GM19240 (cell line): ENCODE results near the gene VWA3B.
A peak's percentile ranks its signal among the peaks of the same experiment; 100 is the strongest.

Source experiments
- DNase-seq: peaks from one replicate; pipeline ENCODE4 v3.0.0; 2011; ENCODE audit warnings: low spot score; ENCODE audit not compliant: insufficient read length

The VWA3B gene

DNA sequence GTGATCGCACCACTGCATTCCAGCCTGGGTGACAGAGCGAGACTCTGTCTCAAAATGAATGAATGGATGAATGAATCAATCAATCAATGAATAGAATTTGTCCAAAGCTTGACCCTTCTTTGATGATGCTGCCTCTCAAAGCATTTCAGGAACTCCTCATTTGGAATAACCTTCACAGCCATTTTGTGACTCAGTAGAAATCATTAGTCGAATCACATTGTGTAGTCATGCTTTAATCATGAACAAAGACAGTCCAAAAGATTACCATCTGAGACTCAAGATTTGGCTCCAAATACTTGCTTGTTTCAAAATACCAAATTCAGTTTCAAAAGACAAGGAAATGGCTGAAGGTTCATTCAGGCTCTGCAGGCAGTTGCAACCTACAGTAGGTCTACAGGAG is 83.1 kb downstream of the VWA3B start:
- no peak for DNase-seq

DNA sequence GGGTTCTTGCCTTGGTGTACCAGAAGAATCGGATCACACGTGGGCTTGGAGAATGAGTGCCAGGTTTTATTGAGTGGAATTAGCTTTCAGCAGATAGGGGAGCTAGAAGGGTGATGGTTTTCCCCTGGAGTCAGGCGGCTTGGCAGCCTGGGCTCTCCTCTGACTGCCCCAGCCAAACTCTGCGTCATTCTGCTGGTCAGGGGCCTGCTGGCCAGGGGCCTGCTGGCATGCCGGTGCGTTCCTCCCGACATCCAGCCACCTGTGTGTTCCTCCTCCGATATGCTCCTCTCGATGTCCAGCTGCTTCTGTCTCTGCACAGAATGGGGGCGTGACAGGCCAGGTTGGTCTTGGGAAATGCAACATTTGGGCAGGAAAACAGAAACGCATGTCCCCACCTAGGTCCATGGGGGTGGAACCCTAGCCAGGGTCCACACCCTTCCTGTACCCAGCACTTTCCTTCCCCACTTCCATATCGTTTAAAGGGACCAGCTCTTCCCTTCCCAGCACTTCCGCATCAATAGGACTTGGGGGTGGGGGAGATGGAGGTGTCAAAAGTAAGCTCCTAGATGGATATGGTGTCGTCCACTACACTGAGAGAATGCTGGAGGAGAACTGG is 85.3 kb downstream of the VWA3B start:
- no peak for DNase-seq

DNA sequence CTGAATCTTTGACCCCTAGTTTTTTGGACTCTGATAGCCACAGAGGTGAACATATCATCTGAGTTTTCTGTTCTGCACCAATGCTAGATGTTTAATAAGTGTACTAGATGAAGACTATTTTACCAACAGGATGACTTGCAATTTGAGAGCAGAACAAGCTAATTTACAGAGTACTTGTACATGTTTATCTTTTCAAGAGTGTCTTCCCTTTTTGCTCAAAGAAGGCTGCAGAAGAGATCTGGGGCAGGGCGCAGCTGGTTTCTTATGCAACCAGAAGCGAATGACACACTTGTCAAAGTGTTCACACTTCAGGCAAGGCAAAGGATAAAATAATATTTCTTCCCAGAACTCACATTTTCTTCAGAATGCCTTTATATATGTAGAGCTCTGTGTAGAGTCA is 86.0 kb downstream of the VWA3B start:
- no peak for DNase-seq

DNA sequence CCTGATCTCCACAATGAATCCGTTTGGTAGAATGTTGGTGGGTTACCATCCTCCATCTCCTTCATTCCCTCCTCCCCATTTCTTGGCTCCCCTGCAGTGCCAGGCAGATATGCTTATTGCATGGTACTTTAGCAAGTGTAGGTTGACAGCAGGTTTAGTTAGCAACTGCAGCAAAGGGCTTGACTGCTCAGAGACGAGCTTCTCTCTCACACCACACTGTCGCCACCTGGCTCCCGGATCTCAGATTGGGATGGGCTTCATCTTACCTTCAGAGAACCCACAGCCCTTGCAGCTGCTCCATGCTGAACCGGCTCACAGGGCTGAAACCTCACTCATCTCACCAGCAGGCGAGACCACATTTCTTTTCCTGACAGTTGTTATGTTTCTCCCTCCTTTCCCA is 88.8 kb downstream of the VWA3B start:
- DNase-seq, result peak; percentile 10

DNA sequence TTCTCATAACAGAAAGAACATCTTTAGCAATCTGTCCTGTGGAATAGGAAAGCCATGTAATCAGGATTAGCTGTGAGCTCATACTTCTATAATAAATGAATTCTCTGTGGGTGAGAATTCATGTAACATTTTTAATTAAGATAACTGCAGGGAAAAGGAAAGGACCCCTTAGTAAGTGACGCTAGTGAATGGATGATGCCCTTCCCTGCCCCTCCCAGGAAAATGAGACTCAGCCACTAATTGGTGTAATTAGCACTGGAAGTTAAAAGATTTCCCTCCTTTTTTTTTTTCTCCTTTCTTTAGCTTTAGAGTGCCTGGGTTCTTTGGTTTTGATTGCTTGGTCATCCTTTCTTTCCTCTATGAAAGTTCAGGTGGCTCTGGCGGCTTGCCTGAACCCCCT is 90.3 kb downstream of the VWA3B start:
- DNase-seq, result no peak

DNA sequence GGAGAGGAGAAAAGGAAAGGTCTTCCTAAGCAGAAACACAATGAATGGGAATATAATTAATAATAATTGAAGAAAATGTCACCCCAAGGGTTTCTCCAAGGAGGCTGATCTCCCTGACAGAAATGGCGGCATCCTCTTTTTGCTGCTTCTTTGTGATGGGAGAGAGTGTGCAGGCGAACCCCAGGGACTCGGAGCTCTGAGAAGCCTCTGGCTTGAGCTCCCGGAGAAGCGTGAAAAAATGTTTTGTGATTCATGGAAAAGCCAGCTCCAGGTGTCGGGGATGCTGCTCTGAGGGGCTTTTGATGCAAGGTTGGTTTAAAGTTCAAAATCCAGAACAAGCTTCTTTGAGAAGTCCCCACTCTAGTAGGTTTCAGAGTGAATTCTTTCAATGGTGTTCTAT is 91.0 kb downstream of the VWA3B start:
- no peak for DNase-seq

DNA sequence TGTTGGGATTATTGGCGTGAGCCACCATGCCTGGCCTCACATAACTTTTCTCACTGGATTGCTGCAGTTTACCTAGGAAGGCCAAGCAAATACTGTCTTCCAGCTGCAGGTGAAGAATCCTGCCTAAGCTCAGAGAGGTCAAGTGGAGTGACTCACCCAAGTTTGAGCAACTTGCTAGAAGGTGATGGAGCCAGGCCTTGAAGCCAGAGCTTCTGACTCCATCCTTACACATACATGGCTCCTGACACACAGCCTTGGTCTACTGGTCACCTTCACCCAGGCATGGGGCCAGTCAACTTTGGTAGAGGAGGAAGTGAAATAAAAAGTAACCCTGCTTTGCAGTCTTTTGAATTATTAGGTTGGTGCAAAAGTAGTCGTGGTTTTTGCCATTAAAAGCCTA is 93.5 kb downstream of the VWA3B start:
- DNase-seq, result no peak

DNA sequence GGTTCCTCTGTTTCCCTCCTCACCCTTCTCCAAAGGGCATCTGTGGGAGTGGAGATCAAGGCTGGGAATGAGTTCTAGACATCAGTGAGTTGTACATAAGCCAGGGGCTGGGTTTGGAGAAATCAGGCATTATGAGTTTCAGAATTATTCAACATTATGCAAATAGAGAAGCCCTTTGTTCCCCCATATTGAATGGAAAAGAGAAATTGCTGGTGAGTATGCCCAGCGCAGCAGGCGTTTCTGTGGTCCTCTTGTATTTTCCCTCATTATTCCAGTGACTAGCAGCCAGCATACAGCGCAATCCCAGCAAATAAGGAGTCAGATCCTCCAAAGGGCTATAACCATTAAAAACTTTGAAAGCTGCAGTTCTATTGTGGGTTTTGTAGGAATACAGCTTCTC is 94.4 kb downstream of the VWA3B start:
- no peak for DNase-seq

DNA sequence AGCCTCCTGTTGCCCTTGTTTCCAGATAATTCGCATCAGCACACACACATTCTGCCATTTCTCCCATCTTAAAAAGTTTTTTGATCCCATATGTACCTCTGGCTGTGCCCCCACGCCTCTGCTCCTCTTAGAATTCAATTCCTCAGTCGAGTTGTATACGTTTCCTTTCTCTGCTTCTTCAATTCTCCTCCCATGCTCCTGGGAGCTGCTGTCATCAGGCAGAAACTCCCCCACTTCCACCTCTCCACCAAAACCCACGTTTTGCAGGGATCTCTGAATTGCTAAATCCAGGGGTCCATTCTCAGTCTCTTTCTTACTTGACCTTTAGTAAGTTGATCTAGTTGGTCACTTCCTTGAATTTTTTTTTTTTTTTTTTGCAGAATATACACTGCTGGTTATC is 98.8 kb downstream of the VWA3B start:
- DNase-seq, result no peak

DNA sequence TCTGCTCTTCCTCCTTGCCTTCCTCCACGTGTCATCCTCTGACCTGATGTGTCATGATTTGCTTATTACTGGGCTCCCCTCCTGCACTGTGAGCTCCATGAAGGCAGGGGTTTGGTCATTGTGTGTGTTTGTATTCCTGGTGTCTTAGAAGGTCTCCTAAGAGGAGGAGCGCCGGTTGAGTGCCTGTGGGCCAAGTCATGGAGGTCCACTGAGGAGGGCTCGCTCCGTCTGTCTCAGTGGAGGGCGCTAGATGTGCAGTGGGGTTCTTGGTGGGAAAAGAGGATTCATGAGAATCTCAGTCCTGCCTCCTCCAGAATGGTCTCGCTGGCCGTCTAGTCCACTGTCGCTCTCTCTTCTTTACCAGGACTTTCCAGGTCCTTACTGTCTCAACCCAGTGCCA is 100.2 kb downstream of the VWA3B start:
- DNase-seq, result no peak

DNA sequence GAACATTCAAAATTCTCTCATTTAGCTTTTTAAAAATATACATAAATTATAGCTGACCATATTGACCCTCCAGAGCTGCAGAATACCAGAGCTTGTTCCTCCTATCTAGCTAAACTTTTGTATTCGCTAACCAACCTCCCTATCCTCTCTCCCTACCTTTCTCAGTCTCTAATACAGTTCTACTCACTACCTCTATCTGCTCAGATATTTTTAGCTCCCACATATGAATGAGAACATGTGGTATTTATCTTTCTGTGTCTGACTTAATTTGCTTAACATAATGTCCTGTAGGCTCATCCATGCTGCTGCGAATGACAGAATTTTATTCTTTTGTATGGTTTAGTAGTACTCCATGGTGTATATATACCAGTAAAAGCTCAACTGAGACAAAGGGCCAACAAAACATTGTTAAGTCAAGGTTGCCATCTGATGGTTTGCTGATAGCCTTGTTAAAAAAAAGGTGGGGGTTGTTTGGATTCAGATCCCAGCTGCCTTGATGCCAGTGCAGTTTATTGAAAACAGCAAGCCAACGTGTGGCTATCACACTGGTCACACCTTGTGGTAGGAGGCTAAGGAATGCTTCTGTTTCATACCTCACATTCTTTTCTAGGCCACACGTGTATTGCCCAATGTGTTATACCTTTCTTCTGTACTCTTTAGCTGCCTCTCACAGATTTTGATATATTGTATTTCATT is 101.5 kb downstream of the VWA3B start:
- DNase-seq, result no peak

DNA sequence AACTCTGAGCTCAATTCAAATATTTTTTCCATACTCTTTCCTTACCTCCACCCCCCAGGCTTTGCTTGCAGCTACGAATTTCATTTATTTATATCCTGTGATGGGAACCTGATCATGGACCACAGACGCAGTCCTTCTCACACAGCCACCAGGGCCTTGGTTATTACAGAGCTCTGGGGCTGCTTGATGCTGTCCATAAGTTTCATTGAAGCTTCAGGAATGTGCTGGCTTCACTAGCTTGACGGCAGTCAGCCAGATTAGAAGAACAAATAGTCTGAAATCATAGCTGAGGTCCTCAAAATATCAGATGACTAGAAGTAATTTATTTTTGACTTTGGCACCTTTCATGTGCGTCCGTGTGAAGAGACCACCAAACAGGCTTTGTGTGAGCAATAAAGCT is 104.9 kb downstream of the VWA3B start:
- DNase-seq, result no peak

DNA sequence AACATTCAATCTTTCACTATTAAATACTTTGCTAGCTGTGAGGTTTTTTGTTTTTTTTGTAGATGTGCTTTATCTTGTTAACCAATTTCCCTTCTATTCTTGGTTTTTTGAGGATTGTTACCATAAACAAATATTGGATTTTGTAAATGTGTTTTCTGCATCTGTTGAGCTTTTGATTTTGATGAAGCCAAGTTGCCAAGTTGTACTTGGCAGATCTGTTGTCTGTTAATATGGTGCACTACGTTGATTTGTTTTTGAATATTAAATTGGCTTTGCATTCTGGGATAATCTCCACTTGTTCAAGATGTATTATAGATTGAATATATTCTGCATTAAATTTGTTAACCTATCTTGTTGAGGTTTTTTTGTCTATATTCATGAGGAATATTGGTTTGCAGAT is 114.6 kb downstream of the VWA3B start:
- DNase-seq, result no peak

DNA sequence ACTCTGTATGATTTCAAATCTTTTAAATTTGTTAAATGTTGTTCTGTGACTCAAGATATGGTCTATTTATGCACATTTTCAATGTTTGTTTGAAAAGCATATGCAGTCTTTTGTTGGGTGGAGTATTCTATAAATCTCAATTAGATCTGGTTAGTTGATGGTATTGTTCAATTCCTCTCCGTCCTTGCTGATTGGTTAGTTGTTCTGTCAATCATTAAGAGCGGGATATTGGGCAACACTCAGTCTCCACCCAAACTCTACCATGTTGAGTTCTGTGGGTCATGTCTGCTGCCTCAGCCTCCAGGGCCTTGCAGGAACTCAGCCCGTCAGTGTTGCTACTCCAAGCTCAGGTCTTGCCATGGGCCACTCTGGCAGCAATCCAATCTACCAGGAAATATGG is 118.9 kb downstream of the VWA3B start:
- no peak for DNase-seq

DNA sequence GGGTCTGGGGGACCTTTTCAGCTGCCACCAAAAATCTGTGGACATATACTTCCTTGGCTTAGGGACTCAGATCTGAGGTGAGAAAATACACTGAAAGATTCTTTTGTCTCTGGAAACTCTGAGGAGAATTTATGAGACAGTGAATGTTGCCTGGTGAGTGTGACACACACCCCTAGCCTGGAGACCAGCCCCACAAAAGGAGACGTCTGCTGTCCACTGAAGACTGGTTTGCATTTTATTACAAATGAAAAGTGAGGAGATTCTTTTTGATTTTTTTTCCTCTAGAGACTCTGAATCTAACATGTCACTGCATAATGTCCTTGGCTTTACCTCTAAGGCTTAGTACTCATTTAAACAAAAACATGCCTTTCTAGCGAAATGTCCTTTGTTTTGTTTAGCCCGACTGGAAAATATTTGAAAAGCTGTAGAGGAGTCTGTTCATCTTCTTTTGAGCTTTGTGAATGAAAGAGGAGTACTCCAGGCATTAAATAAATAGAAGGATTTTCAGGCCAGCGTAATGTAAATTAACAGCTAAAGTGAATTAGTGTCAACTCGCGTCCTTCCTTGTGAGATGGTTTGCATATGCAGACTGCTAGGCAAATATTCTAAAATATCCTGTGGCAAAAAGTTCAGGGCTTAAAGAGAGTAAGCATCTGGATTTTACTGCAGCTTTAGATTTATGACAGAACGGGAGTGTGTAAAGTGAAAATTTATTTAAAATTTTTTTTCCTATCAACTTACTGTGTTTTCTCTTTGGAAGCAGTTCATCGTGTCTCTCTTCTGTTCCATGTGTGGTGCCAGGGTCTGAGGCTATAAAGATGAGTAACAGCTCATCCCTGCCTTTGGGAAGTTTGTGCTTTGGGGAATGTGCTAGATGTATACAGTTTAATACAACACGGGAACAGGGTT is 125.4 kb downstream of the VWA3B start:
- DNase-seq, result no peak

DNA sequence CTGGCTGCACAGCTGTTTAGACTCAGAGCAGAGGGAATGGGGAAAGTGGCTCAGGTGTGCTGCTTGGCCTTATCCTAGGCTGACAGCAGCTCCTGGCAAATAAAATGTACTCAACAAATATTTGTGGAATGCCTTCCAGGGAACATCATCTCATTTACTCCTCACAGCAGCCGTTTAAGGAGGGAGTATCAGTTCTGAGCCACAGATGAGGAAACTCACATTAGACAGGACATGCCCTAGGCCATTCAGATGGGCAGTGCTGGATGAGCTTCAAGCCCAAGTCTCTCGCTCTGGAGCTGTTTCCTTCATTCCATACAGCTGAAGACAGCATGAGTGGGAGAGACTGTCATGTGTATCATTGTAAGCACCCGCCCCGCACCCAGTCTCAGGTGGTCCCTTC is 129.6 kb downstream of the VWA3B start:
- DNase-seq, result no peak

DNA sequence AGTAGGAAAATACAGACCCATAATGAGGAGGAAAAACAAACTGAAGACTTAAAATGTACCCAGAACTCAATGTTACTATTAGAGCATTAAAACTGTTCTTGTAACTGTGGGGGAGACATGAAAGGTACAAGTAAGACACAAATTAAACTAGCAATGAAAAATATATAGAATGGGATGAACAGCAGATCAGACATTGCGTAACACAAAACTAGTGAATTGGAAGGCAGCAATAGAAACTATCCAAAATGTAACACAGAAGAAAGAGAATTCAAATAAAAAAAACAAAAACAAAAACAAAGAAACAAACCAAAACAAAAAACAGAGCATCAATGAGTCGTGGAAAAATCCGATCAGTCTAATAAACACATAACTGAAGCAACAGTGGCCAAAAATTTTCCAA is 132.2 kb downstream of the VWA3B start:
- no peak for DNase-seq

DNA sequence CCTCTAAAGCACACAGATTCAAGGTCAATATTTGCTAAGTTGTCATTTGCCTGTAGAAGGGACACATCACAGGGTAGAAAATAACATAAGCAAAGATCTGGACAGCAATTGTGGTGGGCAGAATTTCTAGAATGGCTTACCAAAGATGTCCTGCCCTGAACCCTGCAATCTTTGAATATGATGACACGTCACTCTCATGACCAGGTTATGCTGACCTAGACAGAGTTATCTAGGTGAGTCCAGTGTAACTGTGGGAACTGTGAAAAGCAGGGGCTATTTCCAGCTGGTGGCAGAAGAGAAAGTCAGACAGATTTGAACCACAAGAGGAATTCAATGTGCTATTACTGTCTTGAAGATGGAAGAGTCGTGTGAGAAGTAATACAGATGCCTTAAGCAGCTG is 147.0 kb downstream of the VWA3B start:
- no peak for DNase-seq

DNA sequence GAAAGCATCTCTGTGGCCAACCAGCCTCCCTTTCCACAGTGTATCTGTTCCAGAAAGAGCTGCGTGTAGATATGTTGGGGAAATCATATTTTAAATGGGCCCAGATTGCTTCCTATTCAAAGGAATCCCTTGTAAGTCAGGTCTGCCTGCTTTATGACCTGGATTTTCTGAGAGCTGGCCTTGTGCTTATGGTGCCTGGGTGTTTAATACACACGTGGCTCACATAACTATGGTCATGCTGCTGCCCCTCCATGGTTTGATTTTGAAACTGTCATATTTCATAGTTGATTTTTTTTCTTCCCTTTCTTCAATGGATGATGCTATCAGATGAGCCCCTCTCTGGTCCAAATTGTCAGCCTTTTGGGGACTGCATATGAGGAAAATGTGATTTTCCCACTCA is 147.8 kb downstream of the VWA3B start:
- no peak for DNase-seq

DNA sequence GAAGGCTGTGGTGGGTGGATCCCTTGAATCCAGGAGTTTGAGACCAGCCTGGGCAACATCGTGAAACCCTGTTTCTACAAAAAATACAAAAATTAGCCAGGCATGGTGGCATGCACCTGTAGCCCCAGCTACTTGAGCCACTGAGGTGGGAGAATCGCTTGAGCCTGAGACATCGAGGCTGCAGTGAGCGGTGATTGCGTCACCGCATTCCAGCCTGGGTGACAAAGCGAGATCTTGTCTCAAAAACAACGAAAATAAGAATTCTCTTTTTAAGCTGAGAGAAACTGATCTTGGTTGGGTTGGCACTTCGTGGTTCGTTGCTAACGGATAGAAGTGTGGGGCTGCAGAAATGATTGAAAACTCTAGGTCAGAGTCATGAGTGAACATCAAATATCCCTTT is 150.0 kb downstream of the VWA3B start:
- no peak for DNase-seq

DNA sequence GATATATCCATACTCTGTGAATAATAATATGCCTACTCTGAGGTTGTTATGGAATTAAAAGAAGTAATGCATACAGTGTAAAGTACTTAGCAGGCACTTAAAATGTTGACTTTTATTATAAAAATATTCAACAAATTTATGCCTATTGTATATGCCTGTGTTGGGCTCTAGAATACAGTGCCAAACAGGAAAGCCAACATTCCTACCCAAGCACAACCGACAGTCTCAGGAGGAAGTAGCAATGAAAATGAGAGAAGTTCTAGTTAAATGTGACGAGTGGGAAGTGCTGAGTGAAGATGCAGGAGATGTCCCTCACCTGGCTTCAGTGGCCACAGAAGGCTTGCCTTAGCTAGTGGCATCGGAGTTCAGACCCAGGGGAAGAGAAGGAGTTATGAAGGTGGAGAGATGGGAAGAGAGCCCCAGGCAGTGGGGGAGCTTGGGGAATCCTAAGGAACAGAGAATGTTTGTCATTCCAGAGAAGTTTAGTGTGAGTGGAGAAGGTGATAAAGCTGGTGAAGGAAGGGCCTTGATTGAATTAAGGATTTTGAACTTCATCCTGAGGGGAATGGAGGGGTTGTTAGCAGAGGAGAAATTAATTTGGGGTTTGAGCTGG is 153.9 kb downstream of the VWA3B start:
- DNase-seq, result no peak

DNA sequence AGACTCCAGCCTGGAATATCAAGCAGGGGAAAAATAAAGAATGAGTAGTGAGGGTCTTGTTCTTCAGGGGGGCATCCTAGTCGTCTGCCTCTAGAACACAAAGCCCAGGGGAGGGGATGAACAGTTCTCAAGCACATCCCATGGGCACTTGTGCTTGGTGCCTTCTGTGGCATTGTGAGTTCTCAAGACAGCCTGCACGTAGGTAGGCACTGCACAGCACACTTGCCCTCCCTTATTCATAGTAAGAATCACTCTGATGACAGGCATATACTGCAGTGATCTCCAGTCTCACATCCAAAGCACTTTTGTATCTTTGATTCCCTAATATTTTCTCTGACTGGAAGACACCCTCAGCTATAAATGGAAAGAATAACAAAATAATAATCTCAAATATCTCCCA is 154.6 kb downstream of the VWA3B start:
- DNase-seq, result no peak
